ENCODE data around the gene BRPF3. TPM values are rescaled to one million over a fixed set of nuclear protein-coding genes. Genes with fewer than 3 reads are reported as not detected.

BRPF3 gene
- total RNA-seq, 2 donors from 2014 or later: 27.6 to 30.6 TPM

GRCh38 chr6:36184311-36184710 lies 12.2 kb upstream of the BRPF3 start:
- Mint-ChIP-seq H3K4me3 (no peak overlapping the region), H3K27me3 (no peaks in the 10 kb centered on the region), H3K36me3 (ENCODE audit: low read depth) (no peaks in the 10 kb centered on the region), H3K4me1 (peaks cover 3% of the 10 kb centered on the region), H3K27ac (no peak overlapping the region)
- ATAC-seq (no peak), DNase-seq (no peak)
- H3K9me3 ChIP-seq (ENCODE audit: control insufficient read depth, low read length, poor library complexity, severe bottlenecking): no peaks in the 10 kb centered on the region

- no peak overlapping the region for H3K27ac Mint-ChIP-seq
- no peak for ATAC-seq
- no peaks in the 10 kb centered on the region for H3K36me3 Mint-ChIP-seq (ENCODE audit: low read depth)
- H3K4me3 Mint-ChIP-seq: no peak overlapping the region
- H3K9me3 ChIP-seq (ENCODE audit: control insufficient read depth, low read length, poor library complexity, severe bottlenecking): no peaks in the 10 kb centered on the region
- peaks cover 3% of the 10 kb centered on the region for H3K4me1 Mint-ChIP-seq
- no peaks in the 10 kb centered on the region for H3K27me3 Mint-ChIP-seq
- no peak for DNase-seq
Observed at GRCh38 chr6:36186199-36186598, 10.3 kb upstream of the BRPF3 start.

GRCh38 chr6:36187446-36187845 lies 9.1 kb upstream of the BRPF3 start:
- Mint-ChIP-seq H3K27ac (no peak overlapping the region), H3K4me3 (no peak overlapping the region), H3K36me3 (ENCODE audit: low read depth) (no peaks in the 10 kb centered on the region), H3K27me3 (no peaks in the 10 kb centered on the region), H3K4me1 (peaks cover 3% of the 10 kb centered on the region)
- DNase-seq: no peak
- H3K9me3 ChIP-seq (ENCODE audit: control insufficient read depth, low read length, poor library complexity, severe bottlenecking): no peaks in the 10 kb centered on the region
- no peak for ATAC-seq

GRCh38 chr6:36195471-36196112 lies 952 bp upstream of the BRPF3 start:
- Mint-ChIP-seq H3K4me1 (peaks cover 20% of the 10 kb centered on the region), H3K36me3 (ENCODE audit: low read depth) (peaks cover 4% of the 10 kb centered on the region), H3K4me3 (peak overlapping the region; percentile 87), H3K27ac (peak overlapping the region; percentile 85), H3K27me3 (no peaks in the 10 kb centered on the region)
- no peak for DNase-seq
- peak; percentile 19 for ATAC-seq
- H3K9me3 ChIP-seq (ENCODE audit: control insufficient read depth, low read length, poor library complexity, severe bottlenecking): no peaks in the 10 kb centered on the region

GRCh38 chr6:36196880-36197548 lies 470 bp downstream of the BRPF3 start:
- Mint-ChIP-seq H3K27me3 (no peaks in the 10 kb centered on the region), H3K4me1 (peaks cover 30% of the 10 kb centered on the region)

GRCh38 chr6:36197739-36198221 lies 1.2 kb downstream of the BRPF3 start:
- H3K36me3 Mint-ChIP-seq (ENCODE audit: low read depth): peaks cover 7% of the 10 kb centered on the region
- H3K4me1 Mint-ChIP-seq: peaks cover 36% of the 10 kb centered on the region
- DNase-seq (no peak), ATAC-seq (no peak)
- H3K27ac Mint-ChIP-seq: peak overlapping the region; percentile 63
- no peaks in the 10 kb centered on the region for H3K9me3 ChIP-seq (ENCODE audit: control insufficient read depth, low read length, poor library complexity, severe bottlenecking)
- peak overlapping the region; percentile 88 for H3K4me3 Mint-ChIP-seq
- no peaks in the 10 kb centered on the region for H3K27me3 Mint-ChIP-seq

More at GRCh38 chr6:36196880-36197548, 470 bp downstream of the BRPF3 start:
- Mint-ChIP-seq H3K4me3 (peak overlapping the region; percentile 88), H3K27ac (peak overlapping the region; percentile 63), H3K36me3 (ENCODE audit: low read depth) (peaks cover 7% of the 10 kb centered on the region)
- no peaks in the 10 kb centered on the region for H3K9me3 ChIP-seq (ENCODE audit: control insufficient read depth, low read length, poor library complexity, severe bottlenecking)
- DNase-seq: peak; percentile 99 to 100 (median 100)
- peak; percentile 92 for ATAC-seq

GRCh38 chr6:36198986-36199385 lies 2.4 kb downstream of the BRPF3 start:
- H3K4me1 Mint-ChIP-seq: peaks cover 44% of the 10 kb centered on the region
- H3K9me3 ChIP-seq (ENCODE audit: control insufficient read depth, low read length, poor library complexity, severe bottlenecking): no peaks in the 10 kb centered on the region
- ATAC-seq (no peak), DNase-seq (no peak)
- H3K27me3 Mint-ChIP-seq: no peaks in the 10 kb centered on the region
- H3K36me3 Mint-ChIP-seq (ENCODE audit: low read depth): peaks cover 7% of the 10 kb centered on the region
- peak overlapping the region; percentile 21 for H3K4me3 Mint-ChIP-seq
- H3K27ac Mint-ChIP-seq: no peak overlapping the region

- no peak overlapping the region for H3K4me3 Mint-ChIP-seq
- no peaks in the 10 kb centered on the region for H3K9me3 ChIP-seq (ENCODE audit: control insufficient read depth, low read length, poor library complexity, severe bottlenecking)
- ATAC-seq (no peak), DNase-seq (no peak)
- H3K27me3 Mint-ChIP-seq: no peaks in the 10 kb centered on the region
- peaks cover 48% of the 10 kb centered on the region for H3K4me1 Mint-ChIP-seq
- no peak overlapping the region for H3K27ac Mint-ChIP-seq
- H3K36me3 Mint-ChIP-seq (ENCODE audit: low read depth): peaks cover 9% of the 10 kb centered on the region
Observed at GRCh38 chr6:36200154-36200891, 3.8 kb downstream of the BRPF3 start.

- H3K9me3 ChIP-seq (ENCODE audit: control insufficient read depth, low read length, poor library complexity, severe bottlenecking): no peaks in the 10 kb centered on the region
- Mint-ChIP-seq H3K4me1 (peaks cover 55% of the 10 kb centered on the region), H3K27ac (no peak overlapping the region), H3K36me3 (ENCODE audit: low read depth) (peaks cover 17% of the 10 kb centered on the region), H3K4me3 (peak overlapping the region; percentile 76), H3K27me3 (no peaks in the 10 kb centered on the region)
- ATAC-seq (no peak), DNase-seq (no peak)
Observed at GRCh38 chr6:36200998-36201596, 4.6 kb downstream of the BRPF3 start.

GRCh38 chr6:36201612-36202011 lies 5.1 kb downstream of the BRPF3 start:
- Mint-ChIP-seq H3K27me3 (no peaks in the 10 kb centered on the region), H3K27ac (no peak overlapping the region), H3K36me3 (ENCODE audit: low read depth) (peaks cover 20% of the 10 kb centered on the region), H3K4me3 (peak overlapping the region; percentile 76), H3K4me1 (peaks cover 59% of the 10 kb centered on the region)
- no peak for ATAC-seq
- H3K9me3 ChIP-seq (ENCODE audit: control insufficient read depth, low read length, poor library complexity, severe bottlenecking): no peaks in the 10 kb centered on the region
- DNase-seq: no peak

GRCh38 chr6:36202101-36202500 lies 5.6 kb downstream of the BRPF3 start:
- H3K27me3 Mint-ChIP-seq: no peaks in the 10 kb centered on the region
- peaks cover 20% of the 10 kb centered on the region for H3K36me3 Mint-ChIP-seq (ENCODE audit: low read depth)
- H3K27ac Mint-ChIP-seq: no peak overlapping the region
- H3K4me1 Mint-ChIP-seq: peaks cover 61% of the 10 kb centered on the region
- H3K9me3 ChIP-seq (ENCODE audit: control insufficient read depth, low read length, poor library complexity, severe bottlenecking): no peaks in the 10 kb centered on the region
- DNase-seq (no peak), ATAC-seq (no peak)
- peak overlapping the region; percentile 76 for H3K4me3 Mint-ChIP-seq

GRCh38 chr6:36204068-36204753 lies 7.7 kb downstream of the BRPF3 start:
- H3K27ac Mint-ChIP-seq: peak overlapping the region; percentile 53
- peaks cover 20% of the 10 kb centered on the region for H3K36me3 Mint-ChIP-seq (ENCODE audit: low read depth)
- ATAC-seq (peak; percentile 98), DNase-seq (peak in 2 of 3 donors; percentile 35 to 39)
- peaks cover 51% of the 10 kb centered on the region for H3K4me1 Mint-ChIP-seq
- no peaks in the 10 kb centered on the region for H3K9me3 ChIP-seq (ENCODE audit: control insufficient read depth, low read length, poor library complexity, severe bottlenecking)
- no peaks in the 10 kb centered on the region for H3K27me3 Mint-ChIP-seq
- peak overlapping the region; percentile 81 for H3K4me3 Mint-ChIP-seq

Measured in T-helper 17 cell (primary cell).